Mesothelial cell of epicardium (in vitro differentiated cells): ENCODE results near the gene KCTD11. TPM values are rescaled to one million over a fixed set of nuclear protein-coding genes. Genes with fewer than 3 reads are reported as not detected.

Experiments used
- DNase-seq, 2 experiments: peaks; one replicate each; pipeline ENCODE4 v3.0.0; 2021; ENCODE audit warnings: low spot score in 2 of 2; ENCODE audit not compliant: unreplicated experiment in 2 of 2
- H3K27ac Mint-ChIP-seq: 2 replicates; pipeline ENCODE4 v1.8.0; 2021; ENCODE audit warnings: mixed read lengths
- H3K27me3 Mint-ChIP-seq: 2 replicates; pipeline ENCODE4 v1.8.0; 2021; ENCODE audit warnings: low read depth, mixed read lengths
- H3K36me3 Mint-ChIP-seq: 2 replicates; pipeline ENCODE4 v1.8.0; 2021; ENCODE audit warnings: mixed read lengths
- H3K4me1 Mint-ChIP-seq: 2 replicates; pipeline ENCODE4 v1.8.0; 2021; ENCODE audit warnings: mixed read lengths
- H3K4me3 Mint-ChIP-seq: 2 replicates; pipeline ENCODE4 v1.8.0; 2021; ENCODE audit warnings: mild to moderate bottlenecking, moderate library complexity, mixed read lengths
- H3K9me3 Mint-ChIP-seq: 2 replicates; pipeline ENCODE4 v1.8.0; 2021; ENCODE audit warnings: mixed read lengths
- total RNA-seq: library from RNA; stranded (reverse); gene quantifications from 3 replicates; pipeline ENCODE4 v1.2.1, GENCODE V29; 2021
- TF ChIP-seq, protein P1 (sequence below): fragments of 200-600 bp; sonication (generic); IDR thresholded peaks from one replicate; pipeline ENCODE4 v1.5.0; 2021; ENCODE audit warnings: antibody characterized with exemption; ENCODE audit not compliant: unreplicated experiment

Gene KCTD11
- total RNA-seq, 1 donor from 2014 or later: 17.7 TPM

DNA sequence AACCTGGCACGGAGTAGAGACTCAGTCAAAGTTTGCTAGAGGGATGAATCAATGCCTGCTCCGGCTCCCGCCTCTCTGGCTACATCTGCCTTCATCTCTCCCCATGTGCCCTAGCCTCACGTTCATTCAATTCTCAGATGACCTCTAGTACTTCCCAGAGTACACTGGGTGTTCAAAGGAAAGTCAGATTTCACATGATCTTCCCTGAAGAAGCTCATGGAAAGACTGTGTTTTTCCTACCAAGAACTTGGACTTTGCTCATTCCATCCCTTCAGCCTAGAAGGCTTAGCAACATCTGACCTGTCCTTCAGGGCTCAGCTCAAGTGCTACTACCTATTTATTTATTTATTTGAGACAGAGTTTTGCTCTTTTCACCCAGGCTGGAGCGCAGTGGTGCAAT, 17.9 kb downstream of the KCTD11 start:
- H3K27ac Mint-ChIP-seq: no peak overlapping the region
- no peak overlapping the region for H3K4me3 Mint-ChIP-seq
- H3K9me3 Mint-ChIP-seq: no peaks in the 10 kb centered on the region
- no peak for DNase-seq
- H3K4me1 Mint-ChIP-seq: no peaks in the 10 kb centered on the region
- TF ChIP-seq, protein P1, sequence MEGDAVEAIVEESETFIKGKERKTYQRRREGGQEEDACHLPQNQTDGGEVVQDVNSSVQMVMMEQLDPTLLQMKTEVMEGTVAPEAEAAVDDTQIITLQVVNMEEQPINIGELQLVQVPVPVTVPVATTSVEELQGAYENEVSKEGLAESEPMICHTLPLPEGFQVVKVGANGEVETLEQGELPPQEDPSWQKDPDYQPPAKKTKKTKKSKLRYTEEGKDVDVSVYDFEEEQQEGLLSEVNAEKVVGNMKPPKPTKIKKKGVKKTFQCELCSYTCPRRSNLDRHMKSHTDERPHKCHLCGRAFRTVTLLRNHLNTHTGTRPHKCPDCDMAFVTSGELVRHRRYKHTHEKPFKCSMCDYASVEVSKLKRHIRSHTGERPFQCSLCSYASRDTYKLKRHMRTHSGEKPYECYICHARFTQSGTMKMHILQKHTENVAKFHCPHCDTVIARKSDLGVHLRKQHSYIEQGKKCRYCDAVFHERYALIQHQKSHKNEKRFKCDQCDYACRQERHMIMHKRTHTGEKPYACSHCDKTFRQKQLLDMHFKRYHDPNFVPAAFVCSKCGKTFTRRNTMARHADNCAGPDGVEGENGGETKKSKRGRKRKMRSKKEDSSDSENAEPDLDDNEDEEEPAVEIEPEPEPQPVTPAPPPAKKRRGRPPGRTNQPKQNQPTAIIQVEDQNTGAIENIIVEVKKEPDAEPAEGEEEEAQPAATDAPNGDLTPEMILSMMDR: no peak
- H3K36me3 Mint-ChIP-seq: no peaks in the 10 kb centered on the region
- peaks cover 6% of the 10 kb centered on the region for H3K27me3 Mint-ChIP-seq

- DNase-seq: no peak
- Mint-ChIP-seq H3K4me3 (no peak overlapping the region), H3K27ac (no peak overlapping the region), H3K4me1 (no peaks in the 10 kb centered on the region), H3K9me3 (no peaks in the 10 kb centered on the region), H3K36me3 (no peaks in the 10 kb centered on the region), H3K27me3 (peaks cover 6% of the 10 kb centered on the region)
- TF ChIP-seq, protein P1: no peak
These were observed 18.9 kb downstream of the KCTD11 start for GRCh38 chr17:7370853-7371252.

DNA sequence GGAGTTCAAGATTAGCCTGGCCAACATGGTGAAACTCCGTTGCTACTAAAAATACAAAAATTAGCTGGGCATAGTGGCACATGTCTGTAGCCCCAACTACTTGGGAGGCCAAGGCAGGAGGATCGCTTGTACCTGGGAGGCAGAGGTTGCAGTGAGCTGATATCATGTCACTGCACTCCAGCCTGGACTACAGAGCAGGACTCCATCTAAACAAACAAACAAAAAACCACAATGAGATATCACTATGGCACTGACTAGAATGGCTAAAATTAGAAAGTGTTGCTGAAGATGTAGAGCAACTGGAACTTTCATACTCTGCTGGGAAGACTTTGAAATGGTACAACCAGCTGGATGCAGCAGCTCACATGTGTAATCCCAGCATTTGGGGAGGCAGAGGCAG, 22.4 kb downstream of the KCTD11 start:
- no peak overlapping the region for H3K4me3 Mint-ChIP-seq
- H3K36me3 Mint-ChIP-seq: peaks cover 3% of the 10 kb centered on the region
- DNase-seq: no peak
- H3K4me1 Mint-ChIP-seq: no peaks in the 10 kb centered on the region
- H3K27ac Mint-ChIP-seq: no peak overlapping the region
- peaks cover 10% of the 10 kb centered on the region for H3K27me3 Mint-ChIP-seq
- peaks cover 5% of the 10 kb centered on the region for H3K9me3 Mint-ChIP-seq
- TF ChIP-seq, protein P1: no peak

DNA sequence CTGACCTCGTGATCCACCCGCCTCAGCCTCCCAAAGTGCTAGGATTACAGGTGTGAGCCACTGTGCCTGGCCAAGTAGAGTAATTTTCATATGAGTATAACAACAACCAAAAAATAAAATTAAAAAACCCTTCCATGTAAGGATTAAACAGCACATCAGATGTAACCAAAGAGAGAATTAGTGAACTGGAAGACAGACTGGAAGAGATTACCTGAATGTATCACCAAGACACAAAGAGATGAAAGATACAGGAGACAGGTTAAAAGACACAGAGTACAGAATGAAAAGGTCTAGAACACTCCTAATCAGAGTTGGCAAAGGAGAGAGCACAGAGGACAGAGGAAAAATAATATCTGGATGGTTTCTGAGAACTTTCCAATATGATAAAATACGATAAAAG, 27.2 kb downstream of the KCTD11 start:
- Mint-ChIP-seq H3K27ac (no peak overlapping the region), H3K36me3 (peaks cover 3% of the 10 kb centered on the region), H3K9me3 (peaks cover 6% of the 10 kb centered on the region), H3K4me3 (no peak overlapping the region), H3K27me3 (peaks cover 37% of the 10 kb centered on the region), H3K4me1 (peaks cover 15% of the 10 kb centered on the region)
- DNase-seq: no peak
- TF ChIP-seq, protein P1: no peak

DNA sequence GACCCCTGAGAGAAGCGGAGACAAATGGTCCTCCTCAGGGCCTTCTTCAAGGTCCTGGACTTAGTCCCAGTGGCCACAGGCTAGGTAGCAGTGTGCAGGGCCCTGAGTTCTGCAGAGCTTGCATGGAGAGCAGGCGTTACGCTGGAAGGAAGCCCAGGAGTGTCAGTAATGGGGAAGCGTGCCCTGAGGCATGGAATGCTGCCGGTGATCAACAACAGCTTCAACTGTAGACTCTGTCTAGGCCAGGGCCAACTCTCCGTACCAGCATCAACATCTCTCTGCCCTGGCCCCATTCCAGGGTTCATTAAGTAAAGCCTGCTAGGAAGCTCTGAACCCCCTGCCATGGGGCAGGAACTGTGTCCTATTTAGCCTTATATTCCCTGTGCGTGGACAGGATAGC, 28.4 kb downstream of the KCTD11 start:
- Mint-ChIP-seq H3K27ac (peak overlapping the region; percentile 82), H3K9me3 (peaks cover 6% of the 10 kb centered on the region), H3K4me1 (peaks cover 15% of the 10 kb centered on the region), H3K36me3 (peaks cover 4% of the 10 kb centered on the region), H3K4me3 (peak overlapping the region; percentile 79), H3K27me3 (peaks cover 41% of the 10 kb centered on the region)
- TF ChIP-seq, protein P1: no peak
- DNase-seq: peak in 1 of 2 experiments; percentile 56
